Ammon's horn (tissue), 1 donor: ENCODE data around the gene SLC7A10.

Experiments used
- DNase-seq: peaks from one replicate; pipeline ENCODE4 v3.0.0-alpha.2; 2016; ENCODE audit warnings: low spot score

The SLC7A10 gene

GRCh38 chr19:33254245-33254824, 28.7 kb upstream of the SLC7A10 start:
- no peak for DNase-seq

GRCh38 chr19:33252971-33253370, 27.3 kb upstream of the SLC7A10 start:
- DNase-seq: peak; percentile 64

GRCh38 chr19:33252418-33252962, 26.8 kb upstream of the SLC7A10 start:
- no peak for DNase-seq

GRCh38 chr19:33251526-33252090, 26.0 kb upstream of the SLC7A10 start:
- DNase-seq: no peak

GRCh38 chr19:33251076-33251475, 25.4 kb upstream of the SLC7A10 start:
- DNase-seq: no peak

GRCh38 chr19:33250500-33250899, 24.9 kb upstream of the SLC7A10 start:
- DNase-seq: no peak

GRCh38 chr19:33249740-33250366, 24.2 kb upstream of the SLC7A10 start:
- DNase-seq: no peak

GRCh38 chr19:33248954-33249613, 23.4 kb upstream of the SLC7A10 start:
- no peak for DNase-seq

GRCh38 chr19:33248553-33248953, 22.9 kb upstream of the SLC7A10 start:
- DNase-seq: no peak

GRCh38 chr19:33248104-33248503, 22.5 kb upstream of the SLC7A10 start:
- DNase-seq: no peak

- no peak for DNase-seq
Measured at GRCh38 chr19:33247441-33247819, 21.8 kb upstream of the SLC7A10 start.

- no peak for DNase-seq
Measured at GRCh38 chr19:33246709-33247440, 21.2 kb upstream of the SLC7A10 start.

GRCh38 chr19:33245948-33246708, 20.5 kb upstream of the SLC7A10 start:
- no peak for DNase-seq

- no peak for DNase-seq
Measured at GRCh38 chr19:33242911-33243310, 17.3 kb upstream of the SLC7A10 start.

GRCh38 chr19:33242131-33242530, 16.5 kb upstream of the SLC7A10 start:
- no peak for DNase-seq

GRCh38 chr19:33241530-33242101, 16.0 kb upstream of the SLC7A10 start:
- no peak for DNase-seq

- DNase-seq: no peak
Measured at GRCh38 chr19:33241091-33241529, 15.5 kb upstream of the SLC7A10 start.

- no peak for DNase-seq
Measured at GRCh38 chr19:33240181-33240771, 14.6 kb upstream of the SLC7A10 start.

- DNase-seq: no peak
Measured at GRCh38 chr19:33239223-33239975, 13.7 kb upstream of the SLC7A10 start.
